NCI-H460 (cell line): ENCODE results near the gene ZNF638. TPM values are rescaled to one million over a fixed set of nuclear protein-coding genes. Genes with fewer than 3 reads are reported as not detected.

ENCODE experiments used
- DNase-seq: peaks from one replicate; pipeline ENCODE4 v3.0.0-alpha.2; 2016; ENCODE audit warnings: low read depth; ENCODE audit errors: extremely low read depth
- small RNA-seq, 2 experiments: library from RNA; depleted of rRNA; stranded (forward); fragments of <200 nt; gene quantifications; one replicate each; pipeline ENCODE3, GENCODE V24; 2014
- total RNA-seq: library from RNA; depleted of rRNA; stranded (reverse); fragments of >200 nt; shearing (Covaris generic); gene quantifications from 2 replicates; pipeline ENCODE4 v1.2.3, GENCODE V29; 2014; rRNA removed

ZNF638 gene
- total RNA-seq, 1 experiment from 2014 or later, result 127 TPM

DNA sequence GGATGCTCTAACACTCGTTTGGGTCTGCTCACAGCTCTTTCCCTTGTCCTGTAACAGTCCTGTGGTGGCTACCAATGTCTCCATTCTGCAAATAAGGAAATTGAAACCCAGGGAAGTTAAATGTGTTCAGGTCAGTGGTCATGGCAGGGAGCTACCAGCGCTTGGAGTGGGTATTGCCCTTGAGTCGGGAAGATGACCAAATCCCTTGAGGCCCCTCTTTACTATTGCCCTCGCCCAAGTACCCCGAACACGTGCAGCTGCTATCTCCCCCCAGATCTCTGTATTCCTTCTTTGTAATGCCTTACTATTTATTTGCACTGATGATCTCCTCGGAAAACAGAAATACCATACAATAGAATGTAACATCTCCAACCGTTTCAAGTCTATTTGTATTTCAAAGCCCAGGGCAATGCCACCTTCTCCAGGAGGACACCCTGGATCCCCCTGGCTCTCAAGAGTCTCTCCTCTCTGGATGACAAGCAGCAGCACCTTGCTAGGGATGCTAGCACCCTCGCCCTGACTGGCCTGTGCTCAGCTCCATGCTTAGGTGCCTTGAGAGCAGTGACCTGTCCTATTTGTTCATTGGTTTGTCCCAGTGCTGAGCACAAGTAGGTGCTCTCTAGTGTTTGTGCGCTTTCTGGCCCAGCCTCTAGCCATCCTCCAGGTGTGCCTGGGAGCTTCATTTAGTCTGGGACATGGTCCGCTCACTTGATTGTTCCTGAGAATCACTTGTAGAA, 136.9 kb downstream of the ZNF638 start:
- DNase-seq, result no peak

- peak; percentile 58 for DNase-seq
These were observed 138.1 kb downstream of the ZNF638 start for GRCh38 chr2:71469403-71470398.

- no peak for DNase-seq
These were observed 139.7 kb downstream of the ZNF638 start for GRCh38 chr2:71471276-71471675.

DNA sequence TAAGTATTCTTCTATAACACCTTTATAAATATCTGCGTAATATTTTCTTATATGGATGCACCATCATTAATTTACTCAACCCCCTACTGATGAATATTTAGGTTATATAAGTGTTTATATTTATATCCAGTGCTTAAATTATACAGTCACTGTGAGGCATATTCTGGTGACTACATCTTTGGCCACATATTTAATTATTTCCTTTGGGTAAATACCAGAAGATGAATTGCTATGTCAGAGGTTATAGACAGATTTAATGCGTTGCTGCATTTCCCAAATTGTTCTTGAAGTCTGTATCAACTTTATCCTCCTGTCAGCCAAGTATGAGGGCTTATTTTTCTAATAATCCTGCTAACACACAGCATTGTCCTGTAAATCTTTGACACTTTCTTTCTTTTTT, 140.4 kb downstream of the ZNF638 start:
- DNase-seq, result no peak

DNA sequence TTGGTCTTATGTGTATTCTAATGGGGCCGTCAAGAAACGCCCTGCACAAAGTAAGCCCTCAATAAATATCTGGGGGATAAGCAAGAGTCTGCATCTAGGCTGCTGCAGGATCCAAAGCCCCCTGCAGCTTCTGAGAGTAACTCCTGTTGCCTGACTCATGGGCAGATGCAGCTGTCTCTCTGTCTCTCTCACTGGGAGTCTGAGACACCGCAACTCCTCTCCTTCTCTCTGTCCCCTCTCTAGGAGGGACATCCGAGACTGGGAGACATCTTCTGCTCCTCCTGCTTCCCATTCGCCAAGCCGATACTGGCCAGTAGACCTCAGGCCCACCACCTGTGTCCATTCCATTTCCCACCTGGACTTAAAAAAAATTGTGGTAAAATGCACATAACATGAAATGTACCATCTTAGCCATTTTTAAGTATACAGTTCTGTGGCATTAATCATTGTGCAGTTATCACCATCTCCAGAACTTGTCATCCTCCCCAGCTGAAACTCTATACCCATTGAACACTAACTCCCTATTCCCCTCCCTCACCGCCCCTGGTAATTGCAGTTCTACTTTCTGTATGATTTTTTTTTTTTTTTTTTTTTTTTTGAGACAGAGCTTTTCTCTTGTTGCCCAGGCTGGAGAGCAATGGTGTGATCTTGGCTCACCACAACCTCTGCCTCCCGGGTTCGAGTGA, 141.9 kb downstream of the ZNF638 start:
- no peak for DNase-seq

DNA sequence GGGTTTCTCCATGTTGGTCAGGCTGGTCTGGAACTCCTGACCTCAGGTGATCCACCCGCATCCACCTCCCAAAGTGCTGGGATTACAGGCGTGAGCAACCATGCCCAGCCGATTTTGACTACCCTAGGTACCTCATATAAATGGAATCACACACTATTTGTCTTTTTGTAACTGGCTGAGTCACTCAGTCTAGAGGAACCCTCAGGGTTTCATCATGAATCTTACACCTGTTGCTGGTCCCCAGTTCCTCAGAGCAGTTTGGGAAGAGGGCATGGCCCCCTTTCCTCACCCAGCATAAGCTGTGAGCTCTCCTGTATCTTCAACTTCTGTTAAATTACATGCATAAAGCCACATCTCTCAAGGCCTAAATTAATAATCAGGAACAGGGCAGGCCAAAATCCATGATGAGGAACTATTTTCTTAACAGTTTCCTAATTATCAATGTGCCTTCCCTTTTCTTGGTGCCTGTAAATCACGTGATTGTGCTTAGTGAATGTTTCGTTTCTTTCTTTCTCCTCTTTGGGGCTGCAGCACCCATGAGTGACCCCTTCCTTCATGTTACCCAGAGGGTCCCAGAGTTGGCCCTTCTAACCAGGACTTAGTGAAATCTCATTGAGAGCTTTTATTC, 142.6 kb downstream of the ZNF638 start:
- DNase-seq, result no peak

- DNase-seq, result no peak
These were observed 143.3 kb downstream of the ZNF638 start for GRCh38 chr2:71474744-71475397.

DNA sequence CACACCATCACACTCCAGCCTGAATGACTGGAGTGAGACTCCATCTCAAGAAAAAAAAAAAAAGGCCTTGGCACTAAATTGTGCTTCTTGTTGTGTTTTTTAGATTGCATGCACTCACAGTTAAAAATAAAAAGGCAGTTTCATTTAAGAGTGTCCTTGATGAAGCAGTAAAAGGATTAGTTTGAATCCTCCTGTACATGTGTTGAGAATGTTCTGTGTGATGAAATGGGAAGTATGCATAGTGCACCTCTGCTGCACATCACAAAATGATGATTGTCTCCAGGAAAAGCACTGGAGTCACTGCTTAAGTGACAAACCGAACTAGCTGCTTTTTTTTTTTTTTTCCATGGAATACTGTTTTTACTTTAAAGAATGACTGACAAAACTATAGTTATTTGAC, 144.9 kb downstream of the ZNF638 start:
- no peak for DNase-seq

DNA sequence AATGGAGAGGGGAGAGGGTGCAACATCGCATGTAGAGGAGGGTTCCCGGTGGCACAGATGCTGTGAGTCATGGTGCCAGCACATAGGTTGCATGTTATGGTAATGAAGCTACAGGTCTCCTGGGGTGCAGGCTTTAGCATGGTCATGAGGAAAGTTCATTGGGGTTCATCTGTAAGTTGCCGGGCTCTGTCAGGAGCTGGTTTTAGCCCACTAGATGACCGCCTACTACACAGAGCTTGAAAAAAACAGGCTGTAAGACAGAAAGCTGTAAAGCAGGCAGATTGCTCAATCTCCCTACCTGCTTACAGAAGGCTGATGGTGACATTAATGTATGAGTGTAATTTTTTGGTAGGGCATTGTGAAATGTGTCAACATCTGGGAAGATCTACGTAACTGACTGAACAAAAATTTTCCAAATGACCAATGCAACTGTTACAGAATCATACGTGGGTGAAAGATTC, 145.7 kb downstream of the ZNF638 start:
- peak; percentile 21 for DNase-seq

DNA sequence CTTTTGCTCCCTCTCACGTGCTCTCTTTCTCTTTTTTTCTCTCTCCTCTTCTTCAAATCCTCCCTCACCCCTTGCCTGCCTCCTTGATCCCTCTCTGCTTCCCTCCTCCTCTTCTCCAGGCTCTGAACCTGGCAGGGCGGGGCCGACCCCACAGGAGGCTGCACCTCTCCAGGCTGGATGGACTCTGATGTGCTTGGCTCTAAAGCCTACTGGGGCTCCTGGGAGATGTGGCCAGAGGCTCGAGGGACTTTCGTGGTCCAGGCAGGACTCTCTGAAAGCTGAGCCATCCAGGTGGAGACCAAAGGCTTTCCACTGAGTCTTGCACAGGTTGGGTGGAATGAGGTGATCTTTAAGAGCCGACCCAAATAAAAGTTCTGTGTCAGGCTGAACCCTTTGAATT, 147.2 kb downstream of the ZNF638 start:
- no peak for DNase-seq

DNA sequence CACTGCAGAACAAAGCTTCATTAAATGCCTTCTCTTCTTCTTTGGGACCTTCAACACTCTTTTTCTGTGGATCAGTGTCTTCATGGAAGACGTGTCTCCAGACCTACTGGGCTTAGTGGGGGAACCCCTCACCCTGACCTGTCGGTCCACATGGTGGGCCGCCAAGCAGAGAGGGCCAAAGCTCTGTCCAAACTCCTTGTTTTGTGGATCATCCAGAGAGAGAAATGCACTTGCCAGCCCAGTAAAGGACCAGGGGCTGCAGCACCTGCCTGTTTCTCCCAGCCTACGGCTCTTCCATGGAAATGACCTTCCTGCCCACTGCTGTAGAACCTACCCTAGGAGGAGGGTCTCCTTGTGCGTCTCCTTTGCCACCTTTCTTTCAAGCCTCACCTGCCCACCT, 147.7 kb downstream of the ZNF638 start:
- DNase-seq, result no peak

DNA sequence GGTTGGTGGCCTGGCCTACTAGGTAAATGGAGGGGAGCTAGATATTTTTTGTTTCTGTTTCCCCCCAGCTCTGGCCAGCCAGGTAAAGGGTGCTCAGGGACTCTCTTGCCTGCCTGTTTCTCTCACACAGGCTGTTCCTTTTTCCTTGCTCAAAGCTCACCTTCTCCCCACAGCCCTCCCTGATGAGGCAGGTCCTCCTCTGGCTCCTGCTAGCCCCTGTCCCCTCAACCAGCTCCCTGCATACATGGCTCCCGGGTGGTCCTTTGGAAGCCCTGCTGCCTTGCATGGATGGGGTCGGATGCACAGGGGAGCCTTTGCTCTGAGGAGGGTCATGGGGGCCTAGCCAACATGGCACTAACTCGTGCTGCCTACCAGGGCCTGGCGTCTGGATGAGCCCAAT, 149.5 kb downstream of the ZNF638 start:
- DNase-seq, result no peak

GRCh38 chr2:71482055-71482454, 150.5 kb downstream of the ZNF638 start:
- DNase-seq, result no peak

DNA sequence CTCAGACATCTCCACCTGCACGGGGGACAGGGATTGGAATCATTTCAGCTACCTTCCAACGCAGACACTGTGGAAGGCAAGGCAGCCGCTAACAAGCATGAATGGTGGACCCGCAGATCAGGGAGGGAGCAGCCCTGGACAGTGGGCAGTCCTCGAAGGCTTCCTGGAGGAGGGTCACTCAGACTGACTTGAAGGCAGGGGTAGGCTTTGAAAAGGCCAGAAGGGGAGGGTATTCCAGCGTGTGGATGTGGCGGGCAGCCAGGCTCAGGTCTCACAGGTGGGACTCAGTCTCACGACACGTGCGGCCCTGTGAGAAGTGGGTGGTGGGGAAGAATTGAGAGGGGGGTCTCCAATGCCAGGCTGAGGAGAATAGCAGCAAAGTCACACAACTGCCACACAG, 151.7 kb downstream of the ZNF638 start:
- DNase-seq, result no peak

DNA sequence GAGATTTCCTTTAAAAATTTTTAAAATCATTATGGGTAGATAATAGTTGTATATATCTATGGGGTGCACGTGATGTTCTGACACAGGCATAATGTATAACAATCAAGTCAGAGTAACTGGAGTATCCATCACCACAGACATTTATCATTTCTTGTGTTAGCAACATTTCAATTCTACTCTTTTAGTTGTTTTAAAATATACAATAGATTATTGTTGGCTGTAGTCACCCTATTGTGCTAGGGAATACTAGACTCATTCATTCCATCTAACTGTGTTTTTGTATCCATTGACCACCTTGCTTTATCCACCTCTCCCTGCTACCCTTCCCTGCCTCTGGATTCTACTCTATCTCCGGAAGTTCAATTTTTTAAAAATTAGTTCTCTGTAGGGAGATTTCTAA, 152.8 kb downstream of the ZNF638 start:
- no peak for DNase-seq

Small RNAs within 50 kb of the gene (small RNA-seq; reads per million reads assigned to genes)
- gene RNU6-105P, result 0 reads per million in 2 experiments

Other genes starting within 250 kb of the ZNF638 start
- 14.2 and 15.4 TPM in 2 replicates for gene MCEE, start 201.6 kb upstream of the ZNF638 start, total RNA-seq
- 29.9 and 35.4 TPM in 2 replicates for gene MPHOSPH10, start 201.1 kb upstream of the ZNF638 start, total RNA-seq
- 0.55 and 0.97 TPM in 2 replicates for gene PAIP2B, start 104.7 kb upstream of the ZNF638 start, total RNA-seq
- gene DYSF, start 121.8 kb downstream of the ZNF638 start, total RNA-seq, result 3.4 and 3.9 TPM in 2 replicates